BLaER1 (cell line): ENCODE data around the gene PRMT9.

Experiments used
- H3K27ac ChIP-seq: shearing (Covaris generic); formaldehyde crosslinking; 2 replicates; pipeline ENCODE4 v1.8.1; 2022
- H3K27me3 ChIP-seq: shearing (Covaris generic); formaldehyde crosslinking; 2 replicates; pipeline ENCODE4 v1.8.1; 2022
- H3K36me3 ChIP-seq: shearing (Covaris generic); formaldehyde crosslinking; 2 replicates; pipeline ENCODE4 v1.8.1; 2022
- H3K4me1 ChIP-seq: shearing (Covaris generic); formaldehyde crosslinking; 2 replicates; pipeline ENCODE4 v1.8.1; 2022
- H3K4me2 ChIP-seq: shearing (Covaris generic); formaldehyde crosslinking; 2 replicates; pipeline ENCODE4 v1.8.1; 2022
- H3K4me3 ChIP-seq: shearing (Covaris generic); formaldehyde crosslinking; 2 replicates; pipeline ENCODE4 v1.8.1; 2022
- H3K9ac ChIP-seq: shearing (Covaris generic); formaldehyde crosslinking; 2 replicates; pipeline ENCODE4 v1.8.1; 2022
- H3K9me3 ChIP-seq: shearing (Covaris generic); formaldehyde crosslinking; 2 replicates; pipeline ENCODE4 v1.8.1; 2022
- H4K20me1 ChIP-seq: shearing (Covaris generic); formaldehyde crosslinking; 2 replicates; pipeline ENCODE4 v1.8.1; 2022
- Cebpa-rat ChIP-seq: shearing (Covaris generic); IDR thresholded peaks from 2 replicates; pipeline ENCODE4 v1.8.1; 2022

PRMT9 gene

DNA sequence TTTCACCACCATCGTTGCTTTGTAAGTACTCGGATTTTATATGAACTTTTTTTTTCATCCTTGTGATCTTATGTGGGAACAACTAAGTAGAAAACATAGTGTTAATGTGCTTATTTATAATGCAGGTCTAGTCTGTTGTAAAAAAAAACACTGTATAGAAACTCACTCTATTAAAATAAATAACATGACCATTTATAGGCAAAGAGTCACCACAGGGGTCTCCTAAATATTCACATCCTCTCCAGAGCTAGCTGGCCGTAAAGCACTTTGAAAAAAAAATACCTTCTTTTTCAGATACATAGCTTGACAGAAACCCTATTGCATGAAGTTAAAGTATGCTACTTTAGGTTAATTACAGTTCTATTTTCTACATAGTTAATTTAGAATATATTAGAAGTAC is 55.5 kb downstream of the PRMT9 start:
- no peaks in the 10 kb centered on the region for H4K20me1 ChIP-seq
- H3K9ac ChIP-seq: no peak overlapping the region
- no peak overlapping the region for H3K4me2 ChIP-seq
- no peaks in the 10 kb centered on the region for H3K4me1 ChIP-seq
- no peak for TF ChIP-seq Cebpa-rat
- no peaks in the 10 kb centered on the region for H3K27me3 ChIP-seq
- no peaks in the 10 kb centered on the region for H3K9me3 ChIP-seq
- H3K36me3 ChIP-seq: peaks cover 72% of the 10 kb centered on the region
- no peak overlapping the region for H3K27ac ChIP-seq
- H3K4me3 ChIP-seq: no peak overlapping the region

DNA sequence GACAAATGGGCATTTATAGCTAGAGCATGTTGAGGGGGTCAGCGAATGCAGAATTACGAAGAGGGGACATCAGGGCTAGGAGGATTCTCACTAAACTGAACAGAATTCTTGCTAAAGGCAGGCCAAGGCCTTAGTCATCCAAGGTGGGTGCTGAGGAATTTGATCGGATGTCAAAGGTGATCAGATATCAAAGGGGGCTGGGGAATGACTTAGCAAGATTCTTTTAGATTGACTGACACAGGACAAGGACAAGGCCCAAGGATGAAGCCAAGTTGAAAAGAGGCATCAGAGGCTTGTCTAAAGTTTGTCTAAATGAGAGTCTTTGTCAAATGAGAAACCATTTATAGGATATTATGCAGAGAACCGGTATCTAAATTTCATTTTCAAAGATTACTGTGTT is 57.1 kb downstream of the PRMT9 start:
- H3K4me3 ChIP-seq: no peak overlapping the region
- H4K20me1 ChIP-seq: peaks cover 14% of the 10 kb centered on the region
- H3K9ac ChIP-seq: no peak overlapping the region
- H3K4me2 ChIP-seq: no peak overlapping the region
- H3K9me3 ChIP-seq: no peaks in the 10 kb centered on the region
- H3K27me3 ChIP-seq: no peaks in the 10 kb centered on the region
- peaks cover 74% of the 10 kb centered on the region for H3K36me3 ChIP-seq
- peaks cover 2% of the 10 kb centered on the region; the same call in 1 of the 2 replicates for H3K4me1 ChIP-seq
- no peak for TF ChIP-seq Cebpa-rat
- no peak overlapping the region for H3K27ac ChIP-seq

DNA sequence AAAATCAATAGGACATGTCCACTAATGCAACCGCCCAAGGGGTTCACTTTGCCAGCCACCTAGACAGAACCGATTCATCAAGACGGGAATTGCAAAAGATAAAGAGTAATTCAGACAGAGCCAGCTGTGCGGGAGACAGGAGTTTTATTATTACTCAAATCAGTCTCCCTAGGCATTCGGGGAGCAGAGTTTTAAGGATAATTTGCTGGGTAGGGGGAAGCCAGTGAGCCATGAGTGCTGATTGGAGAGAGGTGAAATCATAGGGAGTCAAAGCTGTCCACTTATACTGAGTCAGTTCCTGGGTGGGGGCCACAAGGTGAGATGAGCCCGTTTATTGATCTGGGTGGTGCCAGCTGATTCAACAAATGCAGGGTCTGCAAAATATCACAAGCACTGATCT is 58.2 kb downstream of the PRMT9 start:
- H3K27me3 ChIP-seq: no peaks in the 10 kb centered on the region
- H3K4me1 ChIP-seq: peaks cover 14% of the 10 kb centered on the region
- no peak overlapping the region for H3K27ac ChIP-seq
- H3K9ac ChIP-seq: no peak overlapping the region
- H4K20me1 ChIP-seq: peaks cover 24% of the 10 kb centered on the region
- no peak overlapping the region for H3K4me2 ChIP-seq
- no peak for TF ChIP-seq Cebpa-rat
- no peak overlapping the region for H3K4me3 ChIP-seq
- no peaks in the 10 kb centered on the region for H3K9me3 ChIP-seq
- peaks cover 71% of the 10 kb centered on the region for H3K36me3 ChIP-seq

DNA sequence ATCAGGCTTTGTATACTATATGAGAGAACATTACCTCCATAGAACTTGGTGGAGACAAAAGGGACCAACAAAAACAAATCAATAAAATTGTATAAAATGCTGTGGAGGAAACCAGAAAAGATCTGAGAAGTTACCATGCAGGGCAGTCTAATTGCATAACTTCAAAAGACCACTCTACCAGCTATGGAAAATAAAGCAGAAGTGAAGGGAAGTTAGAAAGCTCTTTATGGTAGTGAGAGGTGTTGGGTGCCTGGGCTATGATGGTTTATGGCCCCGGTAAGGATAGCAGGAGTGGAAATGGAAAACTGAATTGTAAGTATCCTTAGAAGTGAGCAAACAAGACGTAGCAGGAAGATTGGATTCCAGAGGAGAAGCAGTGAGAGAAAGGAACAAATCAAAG is 63.6 kb downstream of the PRMT9 start:
- H3K27ac ChIP-seq: no peak overlapping the region
- TF ChIP-seq Cebpa-rat: no peak
- H3K27me3 ChIP-seq: no peaks in the 10 kb centered on the region
- peaks cover 50% of the 10 kb centered on the region for H3K36me3 ChIP-seq
- H3K4me1 ChIP-seq: peaks cover 52% of the 10 kb centered on the region
- H4K20me1 ChIP-seq: peaks cover 41% of the 10 kb centered on the region
- H3K4me3 ChIP-seq: no peak overlapping the region
- H3K4me2 ChIP-seq: peak overlapping the region; percentile 95
- H3K9ac ChIP-seq: no peak overlapping the region
- H3K9me3 ChIP-seq: no peaks in the 10 kb centered on the region

DNA sequence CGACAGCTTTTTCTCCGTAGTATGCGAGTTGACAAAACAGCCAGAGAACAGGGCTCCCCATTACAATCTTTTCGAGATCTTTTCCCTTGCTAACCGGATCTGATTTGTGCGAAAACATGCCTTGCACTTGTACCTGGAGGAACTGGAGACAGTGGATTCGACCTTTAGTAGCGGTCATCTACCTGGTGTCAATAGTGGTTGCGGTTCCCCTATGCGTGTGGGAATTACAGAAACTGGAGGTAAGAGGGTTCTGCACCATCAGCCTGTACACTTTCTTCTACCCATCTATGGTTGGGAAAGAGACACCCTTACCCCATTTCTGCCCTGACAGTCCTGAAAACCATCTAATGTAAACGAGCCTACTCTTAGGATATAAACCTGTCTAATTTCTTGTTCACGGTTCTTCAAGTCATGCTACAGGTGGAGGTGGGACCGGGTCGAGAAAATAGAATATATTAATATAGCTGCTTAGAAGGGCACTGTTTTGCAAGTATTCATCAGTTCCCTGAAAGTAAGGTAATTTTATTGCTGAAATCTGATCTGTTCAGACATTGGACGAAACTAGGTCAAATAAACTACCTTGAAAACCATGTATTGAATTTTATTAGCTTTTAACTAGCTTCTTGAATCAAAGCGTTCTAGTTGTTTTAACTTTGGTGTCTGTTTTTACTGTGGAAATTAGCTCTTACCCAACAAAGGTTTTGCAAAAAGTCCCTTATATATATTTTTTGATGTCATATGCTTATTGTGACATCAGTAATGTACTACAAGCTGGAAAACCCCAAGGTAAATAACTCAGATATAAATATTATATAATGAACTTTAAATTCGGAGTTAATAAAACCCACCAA is 65.9 kb downstream of the PRMT9 start:
- peaks cover 36% of the 10 kb centered on the region for H3K36me3 ChIP-seq
- peaks cover 38% of the 10 kb centered on the region for H4K20me1 ChIP-seq
- H3K9me3 ChIP-seq: no peaks in the 10 kb centered on the region
- peaks cover 52% of the 10 kb centered on the region for H3K4me1 ChIP-seq
- no peak for TF ChIP-seq Cebpa-rat
- H3K27ac ChIP-seq: peak overlapping the region; percentile 84
- peak overlapping the region; percentile 92 for H3K4me3 ChIP-seq
- H3K9ac ChIP-seq: peak overlapping the region; percentile 90
- no peaks in the 10 kb centered on the region for H3K27me3 ChIP-seq
- H3K4me2 ChIP-seq: peak overlapping the region; percentile 95

DNA sequence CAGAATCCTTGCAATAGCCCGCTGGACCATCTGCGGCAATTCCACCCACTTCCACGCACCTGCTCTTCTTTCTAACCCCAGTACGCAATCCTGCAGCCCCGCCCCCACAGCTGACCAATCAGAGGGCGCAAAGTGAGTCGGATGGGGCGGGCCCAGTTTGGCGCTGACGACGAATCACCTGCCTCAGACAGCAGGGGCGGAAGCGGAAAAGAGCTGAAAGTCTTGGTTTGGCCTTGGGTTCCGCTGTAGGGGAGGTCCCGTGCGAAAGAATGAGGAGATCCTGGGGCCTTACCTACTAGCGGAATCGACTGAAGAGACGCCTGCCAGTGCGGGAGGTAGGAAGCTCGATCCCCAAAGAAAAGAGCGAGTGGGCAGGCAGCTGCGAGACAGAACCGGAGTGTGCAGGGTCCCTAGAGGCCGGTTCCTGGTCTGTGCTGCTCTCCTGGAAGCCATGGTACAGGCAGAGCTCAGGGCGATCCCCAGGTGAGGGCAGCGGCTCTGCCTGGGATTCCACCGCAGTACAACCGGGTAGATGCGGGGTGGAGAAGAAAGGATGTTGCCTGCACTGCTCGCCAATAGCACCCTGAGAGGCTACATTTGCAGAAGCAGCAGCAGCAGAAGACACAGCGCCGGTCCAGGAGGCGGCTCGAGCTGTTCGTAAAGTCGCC is 66.7 kb downstream of the PRMT9 start, which contains the start of gene TMEM184C:
TSS of gene TMEM184C (plus strand) at position 225 of the 668 bp plus-strand sequence. CDS start 560 bp downstream, outside the sequence.
- Histone ChIP-seq H3K9me3 (no peaks in the 10 kb centered on the region), H3K4me3 (peak within 1 kb of the TSS; percentile 92), H4K20me1 (peaks cover 31% of the 10 kb centered on the region), H3K27me3 (no peaks in the 10 kb centered on the region), H3K4me1 (peaks cover 52% of the 10 kb centered on the region), H3K36me3 (peaks cover 29% of the 10 kb centered on the region; the same call in 1 of the 2 replicates), H3K27ac (peak within 1 kb of the TSS; percentile 84), H3K4me2 (peak within 1 kb of the TSS; percentile 95), H3K9ac (peak within 1 kb of the TSS; percentile 90)
- no peak for TF ChIP-seq Cebpa-rat

DNA sequence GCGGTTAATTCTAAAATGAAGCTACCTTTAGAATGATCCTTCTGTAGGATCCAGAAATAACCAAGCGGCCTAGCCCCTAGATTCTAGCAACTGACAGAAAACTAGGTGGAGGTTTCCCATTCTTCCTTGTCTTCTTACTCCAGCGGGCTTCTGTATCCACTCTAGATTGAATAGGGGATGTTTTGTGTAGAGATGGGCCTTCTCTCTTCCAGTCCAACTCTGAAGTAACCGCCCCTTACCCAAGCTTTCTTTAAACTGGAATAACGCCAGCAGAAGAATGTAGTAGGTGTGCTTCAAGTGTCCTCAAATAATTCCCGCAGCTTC is 67.2 kb downstream of the PRMT9 start:
- Histone ChIP-seq H3K9me3 (no peaks in the 10 kb centered on the region), H3K27me3 (no peaks in the 10 kb centered on the region), H3K27ac (no peak overlapping the region), H3K9ac (peak overlapping the region; percentile 65; the same call in 1 of the 2 replicates), H4K20me1 (peaks cover 26% of the 10 kb centered on the region), H3K4me2 (peak overlapping the region; percentile 95), H3K4me1 (peaks cover 49% of the 10 kb centered on the region), H3K36me3 (peaks cover 26% of the 10 kb centered on the region; the same call in 1 of the 2 replicates), H3K4me3 (peak overlapping the region; percentile 92)
- no peak for TF ChIP-seq Cebpa-rat

DNA sequence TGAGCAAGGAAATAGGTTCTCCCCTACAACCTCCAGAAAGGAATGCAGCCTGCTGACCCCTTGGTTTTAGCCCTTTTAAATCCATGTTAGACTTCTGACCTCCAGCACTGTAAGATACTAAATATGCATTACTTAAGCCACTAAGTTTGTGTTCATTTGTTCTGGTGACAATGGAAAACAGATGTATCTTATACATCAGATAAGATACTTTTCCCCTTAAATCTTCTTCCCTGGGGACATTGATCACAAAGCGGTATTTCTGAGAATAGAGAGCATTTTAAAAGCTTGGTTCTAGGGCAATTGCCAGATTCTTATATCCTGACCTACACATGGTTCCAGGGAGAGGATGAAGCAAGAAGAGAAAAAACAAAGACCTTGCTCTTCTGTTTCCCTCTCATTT is 73.3 kb downstream of the PRMT9 start:
- Histone ChIP-seq H3K36me3 (no peaks in the 10 kb centered on the region), H4K20me1 (no peaks in the 10 kb centered on the region)

DNA sequence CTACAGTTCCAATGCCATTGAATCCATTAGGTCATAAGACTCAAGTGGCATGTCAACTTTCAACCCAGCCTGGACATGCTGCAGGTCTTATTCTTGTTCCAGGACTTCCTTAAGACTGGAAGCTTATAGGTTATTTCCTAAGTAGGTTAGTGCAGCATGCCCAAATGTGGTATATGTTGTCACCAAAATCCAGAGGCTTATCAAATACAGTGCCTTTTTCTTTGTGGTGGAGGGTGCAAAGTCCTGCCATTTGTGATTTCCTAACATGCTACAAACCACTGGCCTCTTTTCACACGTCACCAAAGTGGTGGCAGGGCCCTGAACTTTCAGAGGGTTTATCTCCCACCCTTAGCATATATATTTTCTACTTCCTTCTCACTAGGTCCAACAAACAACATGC is 76.5 kb downstream of the PRMT9 start:
- no peak overlapping the region for H3K9ac ChIP-seq
- no peaks in the 10 kb centered on the region for H3K4me1 ChIP-seq
- H4K20me1 ChIP-seq: no peaks in the 10 kb centered on the region
- no peak overlapping the region for H3K4me3 ChIP-seq
- no peaks in the 10 kb centered on the region for H3K27me3 ChIP-seq
- no peak overlapping the region for H3K4me2 ChIP-seq
- no peak overlapping the region for H3K27ac ChIP-seq
- H3K9me3 ChIP-seq: no peaks in the 10 kb centered on the region
- no peak for TF ChIP-seq Cebpa-rat
- H3K36me3 ChIP-seq: no peaks in the 10 kb centered on the region

More for the DNA sequence above, 73.3 kb downstream of the PRMT9 start:
- Histone ChIP-seq H3K27me3 (no peaks in the 10 kb centered on the region), H3K4me2 (no peak overlapping the region), H3K9me3 (no peaks in the 10 kb centered on the region), H3K9ac (no peak overlapping the region), H3K4me1 (no peaks in the 10 kb centered on the region), H3K27ac (no peak overlapping the region), H3K4me3 (no peak overlapping the region)
- no peak for TF ChIP-seq Cebpa-rat

DNA sequence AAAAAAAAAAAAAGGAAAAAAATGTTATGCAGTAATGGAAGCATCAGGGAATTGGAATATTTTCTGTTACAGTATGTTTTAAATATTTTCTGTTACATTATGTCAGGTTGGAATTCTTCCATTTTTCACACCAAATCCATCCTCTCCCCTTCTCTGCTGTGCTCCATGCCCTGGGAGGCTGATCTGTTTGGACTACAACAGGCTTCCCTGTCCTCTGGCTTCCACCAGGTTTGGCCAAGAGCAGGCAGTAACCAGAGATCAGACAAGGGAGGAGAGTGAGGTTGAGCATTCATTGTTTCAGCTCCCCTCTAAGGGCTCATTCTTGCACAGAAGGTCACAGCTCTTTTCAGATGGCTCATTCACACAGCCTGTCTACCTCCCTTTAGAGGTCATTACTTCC is 78.5 kb downstream of the PRMT9 start:
- H3K4me2 ChIP-seq: no peak overlapping the region
- H3K9ac ChIP-seq: no peak overlapping the region
- H3K36me3 ChIP-seq: no peaks in the 10 kb centered on the region
- no peak for TF ChIP-seq Cebpa-rat
- no peak overlapping the region for H3K27ac ChIP-seq
- H3K4me3 ChIP-seq: no peak overlapping the region
- no peaks in the 10 kb centered on the region for H3K9me3 ChIP-seq
- H4K20me1 ChIP-seq: no peaks in the 10 kb centered on the region
- no peaks in the 10 kb centered on the region for H3K27me3 ChIP-seq
- H3K4me1 ChIP-seq: no peaks in the 10 kb centered on the region
